HepG2 (cell line): ENCODE data around the gene IL1RAPL2. TPM values are rescaled to one million over a fixed set of nuclear protein-coding genes. Genes with fewer than 3 reads are reported as not detected.

ENCODE experiments used
- ATAC-seq: fragments of 200-7000 bp; cut with Tn5 transposase; 3 replicates; pipeline ENCODE4 v1.9.1; 2020; ENCODE audit warnings: mild to moderate bottlenecking, moderate library complexity
- BruUV-seq: library from RNA; stranded (reverse); fragments of 400-500 nt; replicated peaks from 2 replicates; lab custom pipeline; 2021; lab: Mats Ljungman, UMichigan
- CTCF ChIA-PET: fragments of 300-600 bp; formaldehyde crosslinking; extraction: SDS; loops from one replicate; lab custom pipeline; 2021; ENCODE audit warnings: low total read pairs, inconsistent platforms, low intra/inter-chr PET ratio; lab: Yijun Ruan, JAX
- POLR2A ChIA-PET: fragments of 350-600 bp; sonication (Branson Sonifier 250); formaldehyde crosslinking; loops from one replicate; lab custom pipeline; 2020; ENCODE audit warnings: antibody characterized with exemption, inconsistent platforms; lab: Yijun Ruan, JAX
- DNase-seq: peaks from one replicate; pipeline ENCODE4 v3.0.0-alpha.2; 2015; ENCODE audit warnings: low spot score
- FAIRE-seq: peaks from 3 replicates; lab custom pipeline; 2011; peaks lifted over from hg19 to GRCh38; lab: Jason Lieb, UNC
- H2AFZ ChIP-seq: one replicate; pipeline ENCODE4 v1.6.1; 2011; ENCODE audit warnings: low read length, inconsistent platforms
- H3K27ac ChIP-seq: fragments of 300-600 bp; 3 replicates; pipeline ENCODE4 v1.8.0; 2011; ENCODE audit warnings: mixed run types, mild to moderate bottlenecking, mixed read lengths, low read length, inconsistent platforms; ENCODE audit not compliant: insufficient read depth; ENCODE audit errors: extremely low read length
- H3K27me3 ChIP-seq, 2 experiments: fragments of 200-600 bp in 1 of 2; 2 replicates in 1 of 2; 3 replicates in 1 of 2; pipeline versions ENCODE4 v1.6.0 to v1.8.0; 2011; ENCODE audit warnings: low read length in 2 of 2, mild to moderate bottlenecking in 2 of 2, moderate library complexity in 2 of 2, inconsistent platforms in 1 of 2; ENCODE audit not compliant: insufficient read depth in 2 of 2, control insufficient read depth in 1 of 2
- H3K36me3 ChIP-seq, 2 experiments: fragments of 200-600 bp in 1 of 2; replicated peaks in 1 of 2; 2 replicates in 1 of 2; 3 replicates in 1 of 2; pipeline versions ENCODE4 v1.5.1 to v1.8.0; 2011; ENCODE audit warnings: low read length in 2 of 2, inconsistent platforms in 1 of 2; ENCODE audit not compliant: insufficient read depth in 2 of 2, control insufficient read depth in 1 of 2
- H3K4me1 ChIP-seq: 2 replicates; pipeline ENCODE4 v1.5.1; 2012; ENCODE audit warnings: low read length, inconsistent platforms; ENCODE audit not compliant: insufficient read depth
- H3K4me2 ChIP-seq: 2 replicates; pipeline ENCODE4 v1.6.0; 2011; ENCODE audit warnings: low read depth, low read length, inconsistent platforms
- H3K4me3 ChIP-seq, 3 experiments: fragments of 200-600 bp in 1 of 3; sonication (generic), shearing (Covaris generic) in 1 of 3; replicated peaks in 1 of 3; 2 replicates each; pipeline ENCODE4 v1.5.1; 2011 to 2016; ENCODE audit warnings: low read length in 3 of 3, inconsistent platforms in 2 of 3, low read depth in 2 of 3, mild to moderate bottlenecking in 2 of 3, control low read depth in 1 of 3, mixed read lengths in 1 of 3; ENCODE audit not compliant: insufficient read depth in 1 of 3
- H3K79me2 ChIP-seq: one replicate; pipeline ENCODE4 v1.6.1; 2011; ENCODE audit warnings: low read length, inconsistent platforms; ENCODE audit not compliant: insufficient read depth
- H3K9ac ChIP-seq: 2 replicates; pipeline ENCODE4 v1.6.0; 2011; ENCODE audit warnings: mild to moderate bottlenecking, low read depth, low read length, inconsistent platforms; ENCODE audit not compliant: insufficient read depth
- H3K9me3 ChIP-seq: 2 replicates; pipeline ENCODE4 v1.5.1; 2012; ENCODE audit warnings: mild to moderate bottlenecking, low read length
- H4K20me1 ChIP-seq: 2 replicates; pipeline ENCODE4 v1.6.0; 2011; ENCODE audit warnings: inconsistent platforms, mild to moderate bottlenecking, low read length, moderate library complexity; ENCODE audit not compliant: insufficient read depth
- FLYWCH1 ChIP-seq: sonication (generic); formaldehyde crosslinking; IDR thresholded peaks from 2 replicates; pipeline ENCODE4 v1.8.1; 2023; ENCODE audit warnings: mild to moderate bottlenecking, missing genetic modification reagents
- HDAC6 ChIP-seq: fragments of 200-600 bp; sonication (generic); IDR thresholded peaks from 2 replicates; pipeline ENCODE4 v1.7.0; 2017; ENCODE audit warnings: mild to moderate bottlenecking, antibody characterized with exemption, low read length, low read depth
- HNF4G ChIP-seq, 2 experiments: sonication (generic) in 1 of 2; formaldehyde crosslinking in 1 of 2; IDR thresholded peaks; 2 replicates each; pipeline versions ENCODE4 v1.4.0 to v1.6.1; 2011 to 2020; ENCODE audit warnings: borderline replicate concordance in 2 of 2, low read depth in 2 of 2, mild to moderate bottlenecking in 2 of 2, low read length in 1 of 2, missing genetic modification reagents in 1 of 2, moderate library complexity in 1 of 2
- MBNL3 ChIP-seq: fragments of 250-450 bp; sonication (Bioruptor Pico); conservative IDR thresholded peaks from 2 replicates; pipeline ENCODE4 v1.8.0; 2022; ENCODE audit warnings: mild to moderate bottlenecking, inconsistent platforms
- NR3C1 ChIP-seq: sonication (generic); formaldehyde crosslinking; IDR thresholded peaks from 2 replicates; pipeline ENCODE4 v1.4.0; 2020; ENCODE audit warnings: missing genetic modification reagents
- PCBP2 ChIP-seq: fragments of 200-400 bp; formaldehyde crosslinking; optimal IDR thresholded peaks from 2 replicates; pipeline ENCODE3; 2018; ENCODE audit warnings: low read length, low read depth; ENCODE audit not compliant: poor library complexity, severe bottlenecking
- RBM39 ChIP-seq: fragments of 200-400 bp; formaldehyde crosslinking; IDR thresholded peaks from one replicate; pipeline ENCODE4 v1.6.1; 2018; ENCODE audit warnings: antibody characterized with exemption, mild to moderate bottlenecking, low read depth, low read length; ENCODE audit not compliant: poor library complexity, severe bottlenecking
- RORA ChIP-seq: sonication (generic); formaldehyde crosslinking; IDR thresholded peaks from 2 replicates; pipeline ENCODE4 v1.5.0; 2020; ENCODE audit warnings: mild to moderate bottlenecking, missing genetic modification reagents, moderate library complexity
- SMARCE1 ChIP-seq: fragments of 450-650 bp; IDR thresholded peaks from 2 replicates; pipeline ENCODE4 v1.6.1; 2017; ENCODE audit warnings: borderline replicate concordance
- SSRP1 ChIP-seq: IDR thresholded peaks from 2 replicates; pipeline ENCODE4 v1.6.1; 2016; ENCODE audit warnings: control low read depth
- WGBS: methylation state at CpG from one replicate; pipeline ENCODE4 v1.1.6; 2017; ENCODE audit warnings: low lambda C conversion rate; 5-methylcytosine and 5-hydroxymethylcytosine counted together
- in situ Hi-C: cut with HindIII; loops from 2 replicates; pipeline ENCODE4 v1.10.0; 2017; ENCODE audit warnings: low pct_unique_long_range_greater_than_20kb; ENCODE audit not compliant: extremely low pct_ligation_motif_present
- intact Hi-C: fragments of 100-400 bp; cut with micrococcal nuclease; formaldehyde crosslinking; loops from one replicate; pipeline ENCODE4 v1.10.0; 2022; ENCODE audit not compliant: unreplicated experiment
- polyA plus RNA-seq, 8 experiments: library from polyadenylated mRNA; depleted of rRNA in 3 of 8; stranded (reverse) in 7 of 8; unstranded in 1 of 8; fragments of >200 nt; fragmentation: Illumina TruSeq in 4 of 8; extraction: Trizol in 4 of 8; gene quantifications; 2 replicates each; pipeline versions ENCODE4 v1.2.1 to v1.2.3, GENCODE V29; 2011 to 2016; ENCODE audit warnings: low read depth in 4 of 8, missing spikeins in 1 of 8, mixed read lengths in 1 of 8; ENCODE audit not compliant: insufficient read depth in 1 of 8
- total RNA-seq, 5 experiments: library from RNA; depleted of rRNA; stranded (reverse); fragments of >200 nt; fragmentation: Illumina TruSeq; extraction: Trizol; gene quantifications; 2 replicates each; pipeline ENCODE4 v1.2.3, GENCODE V29; 2016; ENCODE audit warnings: low read depth in 1 of 5
- TF ChIP-seq, protein P1 (sequence below): sonication (generic); formaldehyde crosslinking; IDR thresholded peaks from 2 replicates; pipeline ENCODE4 v1.5.0; 2020; ENCODE audit warnings: mild to moderate bottlenecking, missing genetic modification reagents
- TF ChIP-seq, protein P2 (sequence below), 2 experiments: sonication (generic) in 1 of 2; formaldehyde crosslinking in 1 of 2; IDR thresholded peaks; 2 replicates each; pipeline versions ENCODE4 v1.4.0 to v1.6.1; 2018 to 2020; ENCODE audit warnings: missing genetic modification reagents in 2 of 2, borderline replicate concordance in 1 of 2, low read depth in 1 of 2, mild to moderate bottlenecking in 1 of 2, missing biosample characterization in 1 of 2
- TF ChIP-seq, protein P3 (sequence below): sonication (generic); formaldehyde crosslinking; IDR thresholded peaks from 2 replicates; pipeline ENCODE4 v1.4.0; 2020; ENCODE audit warnings: missing genetic modification reagents, borderline replicate concordance
- TF ChIP-seq, protein P4 (sequence below): sonication (generic); formaldehyde crosslinking; conservative IDR thresholded peaks from 2 replicates; pipeline ENCODE4 v1.8.0; 2022; ENCODE audit warnings: low read depth, missing genetic modification reagents

IL1RAPL2 gene
- total and polyA plus RNA-seq, 2 of the 13 experiments (the other 11 are each of a cell fraction or from before 2014, with no cell fraction given) = not detected

DNA sequence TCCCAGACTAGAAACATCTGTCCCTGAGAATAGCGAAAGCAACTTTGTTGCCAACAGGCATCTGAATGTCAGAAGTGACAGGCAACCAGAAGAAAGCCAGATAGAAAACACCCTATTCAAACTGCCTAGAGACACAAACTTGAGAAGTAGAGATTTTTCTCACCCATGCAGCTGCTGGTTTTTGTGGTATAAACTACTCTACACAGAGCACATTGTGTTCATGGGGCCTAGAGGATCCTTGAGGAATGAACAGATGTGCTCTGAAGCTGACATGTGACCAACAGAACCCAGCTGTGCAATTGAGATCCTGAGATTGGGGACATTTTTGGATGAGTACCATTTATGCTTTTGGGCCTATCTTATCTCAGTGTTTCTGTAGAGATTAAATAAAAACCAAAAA, 1192.8 kb downstream of the IL1RAPL2 start (continued):
- TF ChIP-seq, protein P1, sequence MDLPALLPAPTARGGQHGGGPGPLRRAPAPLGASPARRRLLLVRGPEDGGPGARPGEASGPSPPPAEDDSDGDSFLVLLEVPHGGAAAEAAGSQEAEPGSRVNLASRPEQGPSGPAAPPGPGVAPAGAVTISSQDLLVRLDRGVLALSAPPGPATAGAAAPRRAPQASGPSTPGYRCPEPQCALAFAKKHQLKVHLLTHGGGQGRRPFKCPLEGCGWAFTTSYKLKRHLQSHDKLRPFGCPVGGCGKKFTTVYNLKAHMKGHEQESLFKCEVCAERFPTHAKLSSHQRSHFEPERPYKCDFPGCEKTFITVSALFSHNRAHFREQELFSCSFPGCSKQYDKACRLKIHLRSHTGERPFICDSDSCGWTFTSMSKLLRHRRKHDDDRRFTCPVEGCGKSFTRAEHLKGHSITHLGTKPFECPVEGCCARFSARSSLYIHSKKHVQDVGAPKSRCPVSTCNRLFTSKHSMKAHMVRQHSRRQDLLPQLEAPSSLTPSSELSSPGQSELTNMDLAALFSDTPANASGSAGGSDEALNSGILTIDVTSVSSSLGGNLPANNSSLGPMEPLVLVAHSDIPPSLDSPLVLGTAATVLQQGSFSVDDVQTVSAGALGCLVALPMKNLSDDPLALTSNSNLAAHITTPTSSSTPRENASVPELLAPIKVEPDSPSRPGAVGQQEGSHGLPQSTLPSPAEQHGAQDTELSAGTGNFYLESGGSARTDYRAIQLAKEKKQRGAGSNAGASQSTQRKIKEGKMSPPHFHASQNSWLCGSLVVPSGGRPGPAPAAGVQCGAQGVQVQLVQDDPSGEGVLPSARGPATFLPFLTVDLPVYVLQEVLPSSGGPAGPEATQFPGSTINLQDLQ (CRISPR knock-in tag) = no peak

DNA sequence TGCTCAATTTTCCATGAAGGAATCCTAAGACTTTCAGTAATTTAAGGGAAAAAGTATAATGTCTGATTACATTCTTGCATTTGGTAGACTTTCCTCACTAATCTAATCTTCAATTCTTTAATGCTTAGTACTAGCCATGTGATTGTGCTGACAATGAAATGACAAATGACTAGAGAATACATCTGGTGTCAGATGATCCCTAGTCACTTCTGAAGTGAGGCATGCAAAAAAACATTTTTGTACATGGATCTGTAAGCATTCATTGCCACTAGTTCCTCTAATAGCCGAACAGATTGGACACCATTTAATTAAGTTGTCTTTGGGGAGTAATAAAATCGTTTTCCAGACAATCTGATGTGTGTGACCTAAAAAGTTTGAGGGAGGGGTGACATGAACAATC, 1193.6 kb downstream of the IL1RAPL2 start:
- CTCF ChIA-PET = no interaction called here
- Histone ChIP-seq H3K9me3 (no peaks in the 10 kb centered on the region), H3K4me3 (no peak overlapping the region), H4K20me1 (no peaks in the 10 kb centered on the region), H3K4me2 (no peak overlapping the region), H3K27me3 (no peaks in the 10 kb centered on the region), H3K27ac (no peak overlapping the region), H2AFZ (no peak overlapping the region), H3K79me2 (no peaks in the 10 kb centered on the region), H3K4me1 (no peaks in the 10 kb centered on the region), H3K9ac (no peak overlapping the region), H3K36me3 (no peaks in the 10 kb centered on the region)
- WGBS = 6% methylated on average over 2 of the region's 2 CpGs
- FAIRE-seq (no peak), ATAC-seq (no peak), DNase-seq (no peak)
- POLR2A ChIA-PET = no interaction called here
- intact Hi-C loops = no loop called here
- in situ Hi-C loops = no loop called here
- BruUV-seq = no TSS peak
- TF ChIP-seq, protein P2, sequence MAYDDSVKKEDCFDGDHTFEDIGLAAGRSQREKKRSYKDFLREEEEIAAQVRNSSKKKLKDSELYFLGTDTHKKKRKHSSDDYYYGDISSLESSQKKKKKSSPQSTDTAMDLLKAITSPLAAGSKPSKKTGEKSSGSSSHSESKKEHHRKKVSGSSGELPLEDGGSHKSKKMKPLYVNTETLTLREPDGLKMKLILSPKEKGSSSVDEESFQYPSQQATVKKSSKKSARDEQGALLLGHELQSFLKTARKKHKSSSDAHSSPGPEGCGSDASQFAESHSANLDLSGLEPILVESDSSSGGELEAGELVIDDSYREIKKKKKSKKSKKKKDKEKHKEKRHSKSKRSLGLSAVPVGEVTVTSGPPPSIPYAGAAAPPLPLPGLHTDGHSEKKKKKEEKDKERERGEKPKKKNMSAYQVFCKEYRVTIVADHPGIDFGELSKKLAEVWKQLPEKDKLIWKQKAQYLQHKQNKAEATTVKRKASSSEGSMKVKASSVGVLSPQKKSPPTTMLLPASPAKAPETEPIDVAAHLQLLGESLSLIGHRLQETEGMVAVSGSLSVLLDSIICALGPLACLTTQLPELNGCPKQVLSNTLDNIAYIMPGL (CRISPR knock-in tag; IDR thresholded peaks at IDR 0.05; ENCODE audit: borderline replicate concordance in 1 of 2, low read depth in 1 of 2) = no peak
- TF ChIP-seq, protein P3, sequence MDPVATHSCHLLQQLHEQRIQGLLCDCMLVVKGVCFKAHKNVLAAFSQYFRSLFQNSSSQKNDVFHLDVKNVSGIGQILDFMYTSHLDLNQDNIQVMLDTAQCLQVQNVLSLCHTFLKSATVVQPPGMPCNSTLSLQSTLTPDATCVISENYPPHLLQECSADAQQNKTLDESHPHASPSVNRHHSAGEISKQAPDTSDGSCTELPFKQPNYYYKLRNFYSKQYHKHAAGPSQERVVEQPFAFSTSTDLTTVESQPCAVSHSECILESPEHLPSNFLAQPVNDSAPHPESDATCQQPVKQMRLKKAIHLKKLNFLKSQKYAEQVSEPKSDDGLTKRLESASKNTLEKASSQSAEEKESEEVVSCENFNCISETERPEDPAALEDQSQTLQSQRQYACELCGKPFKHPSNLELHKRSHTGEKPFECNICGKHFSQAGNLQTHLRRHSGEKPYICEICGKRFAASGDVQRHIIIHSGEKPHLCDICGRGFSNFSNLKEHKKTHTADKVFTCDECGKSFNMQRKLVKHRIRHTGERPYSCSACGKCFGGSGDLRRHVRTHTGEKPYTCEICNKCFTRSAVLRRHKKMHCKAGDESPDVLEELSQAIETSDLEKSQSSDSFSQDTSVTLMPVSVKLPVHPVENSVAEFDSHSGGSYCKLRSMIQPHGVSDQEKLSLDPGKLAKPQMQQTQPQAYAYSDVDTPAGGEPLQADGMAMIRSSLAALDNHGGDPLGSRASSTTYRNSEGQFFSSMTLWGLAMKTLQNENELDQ (CRISPR knock-in tag) = no peak
- no peak for TF ChIP-seq SMARCE1
- TF ChIP-seq HDAC6 = no peak
- TF ChIP-seq, protein P4, sequence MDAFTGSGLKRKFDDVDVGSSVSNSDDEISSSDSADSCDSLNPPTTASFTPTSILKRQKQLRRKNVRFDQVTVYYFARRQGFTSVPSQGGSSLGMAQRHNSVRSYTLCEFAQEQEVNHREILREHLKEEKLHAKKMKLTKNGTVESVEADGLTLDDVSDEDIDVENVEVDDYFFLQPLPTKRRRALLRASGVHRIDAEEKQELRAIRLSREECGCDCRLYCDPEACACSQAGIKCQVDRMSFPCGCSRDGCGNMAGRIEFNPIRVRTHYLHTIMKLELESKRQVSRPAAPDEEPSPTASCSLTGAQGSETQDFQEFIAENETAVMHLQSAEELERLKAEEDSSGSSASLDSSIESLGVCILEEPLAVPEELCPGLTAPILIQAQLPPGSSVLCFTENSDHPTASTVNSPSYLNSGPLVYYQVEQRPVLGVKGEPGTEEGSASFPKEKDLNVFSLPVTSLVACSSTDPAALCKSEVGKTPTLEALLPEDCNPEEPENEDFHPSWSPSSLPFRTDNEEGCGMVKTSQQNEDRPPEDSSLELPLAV = no peak
- TF ChIP-seq RORA (CRISPR knock-in tag) = no peak
- TF ChIP-seq PCBP2 = no peak
- TF ChIP-seq RBM39 = no peak
- TF ChIP-seq MBNL3 = no peak
- TF ChIP-seq HNF4G (IDR thresholded peaks at IDR 0.05; ENCODE audit: borderline replicate concordance, low read depth, low read length) = no peak
- TF ChIP-seq HNF4G (CRISPR knock-in tag; IDR thresholded peaks at IDR 0.05; ENCODE audit: borderline replicate concordance, low read depth) = no peak
- no peak for TF ChIP-seq FLYWCH1
- TF ChIP-seq NR3C1 (CRISPR knock-in tag) = no peak
- no peak for TF ChIP-seq SSRP1 (CRISPR knock-in tag)
